Measurements from ENCODE around the gene HSFX3.
A peak's percentile ranks its signal among the peaks of the same experiment; 100 is the strongest.
"Not testable (repeated sequence)": the region's sequence is repeated elsewhere in the genome, so short reads cannot be mapped to it uniquely, and the experiment has no call there.

The HSFX3 gene

DNA sequence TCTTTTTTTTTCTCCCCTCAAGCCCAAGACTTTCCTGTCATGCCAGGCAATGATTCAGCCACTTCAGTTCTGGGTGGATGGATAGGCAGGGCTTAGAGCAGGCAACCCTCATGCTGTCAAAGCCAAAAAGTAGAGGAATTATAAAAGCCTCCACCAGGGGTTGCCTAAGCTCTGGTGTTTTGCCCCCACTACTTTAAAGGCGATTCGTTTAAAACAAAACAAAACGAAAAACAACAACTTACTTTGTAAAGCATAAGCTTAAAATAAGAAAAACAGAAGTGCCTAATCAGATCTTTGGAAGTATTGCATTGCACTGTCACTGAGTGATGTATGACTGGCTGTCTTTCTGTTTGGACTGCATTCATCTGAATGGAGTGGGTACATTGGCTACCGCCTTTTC is 39.3 kb downstream of the HSFX3 start:
- no peaks in the 10 kb centered on the region for H3K9me3 ChIP-seq (ENCODE audit: control insufficient read depth, low read length)
- no peak overlapping the region for H3K9ac ChIP-seq (ENCODE audit: low read length)
- H3K27me3 ChIP-seq (ENCODE audit: control insufficient read depth, insufficient read depth, low read length), result peaks cover 12% of the 10 kb centered on the region
- H3K36me3 ChIP-seq (ENCODE audit: control insufficient read depth, insufficient read depth, low read length), result no peaks in the 10 kb centered on the region
- H3K4me1 ChIP-seq (ENCODE audit: control insufficient read depth, insufficient read depth, low read length), result peaks cover 3% of the 10 kb centered on the region
- no peak overlapping the region for H3K4me3 ChIP-seq (ENCODE audit: low read length)

DNA sequence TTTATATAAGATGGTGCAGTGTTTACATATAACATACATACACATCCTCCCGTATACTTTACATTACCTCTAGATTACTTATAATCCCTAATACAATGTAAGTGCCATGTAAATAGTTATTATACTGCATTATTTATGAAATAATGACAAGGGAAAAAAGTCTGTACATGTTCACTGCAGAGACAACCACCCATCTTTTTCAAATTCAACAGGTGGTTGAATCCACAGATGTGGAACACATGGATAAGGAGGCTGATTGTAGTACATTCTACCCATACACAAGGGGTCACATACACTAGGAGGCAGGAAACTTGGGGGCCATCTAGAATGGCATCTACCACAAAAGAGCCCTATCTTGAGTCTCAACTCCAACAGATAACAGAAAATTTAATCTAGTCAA is 41.3 kb downstream of the HSFX3 start:
- H3K4me1 ChIP-seq (ENCODE audit: control insufficient read depth, insufficient read depth, low read length), result peaks cover 11% of the 10 kb centered on the region
- no peaks in the 10 kb centered on the region for H3K36me3 ChIP-seq (ENCODE audit: control insufficient read depth, insufficient read depth, low read length)
- H3K4me3 ChIP-seq (ENCODE audit: low read length), result no peak overlapping the region
- no peaks in the 10 kb centered on the region for H3K9me3 ChIP-seq (ENCODE audit: control insufficient read depth, low read length)
- H3K27me3 ChIP-seq (ENCODE audit: control insufficient read depth, insufficient read depth, low read length), result peaks cover 12% of the 10 kb centered on the region
- no peak overlapping the region for H3K9ac ChIP-seq (ENCODE audit: low read length)

DNA sequence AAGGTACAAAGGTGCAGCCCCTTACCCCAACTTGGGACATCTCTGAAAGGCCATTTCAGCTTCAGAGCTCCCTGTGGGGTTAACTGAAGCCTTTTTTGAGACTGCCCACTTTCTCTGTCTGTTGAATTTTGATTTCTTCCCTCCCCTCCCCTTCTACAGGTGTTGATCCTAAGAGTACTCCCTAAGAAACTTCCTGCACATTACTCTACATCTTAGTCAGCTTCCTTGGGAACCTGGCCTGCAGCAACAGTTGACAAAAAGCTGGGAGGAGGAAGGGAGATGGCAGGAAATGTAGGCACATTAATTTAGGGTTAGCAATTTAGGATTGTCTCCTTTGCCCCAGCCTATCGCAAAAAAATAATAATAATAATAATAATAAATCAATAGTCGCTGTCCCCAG is 43.4 kb downstream of the HSFX3 start:
- Histone ChIP-seq H3K9me3 (ENCODE audit: control insufficient read depth, low read length) (no peaks in the 10 kb centered on the region), H3K36me3 (ENCODE audit: control insufficient read depth, insufficient read depth, low read length) (no peaks in the 10 kb centered on the region), H3K4me1 (ENCODE audit: control insufficient read depth, insufficient read depth, low read length) (peaks cover 11% of the 10 kb centered on the region), H3K4me3 (ENCODE audit: low read length) (no peak overlapping the region), H3K9ac (ENCODE audit: low read length) (no peak overlapping the region), H3K27me3 (ENCODE audit: control insufficient read depth, insufficient read depth, low read length) (peaks cover 12% of the 10 kb centered on the region)

DNA sequence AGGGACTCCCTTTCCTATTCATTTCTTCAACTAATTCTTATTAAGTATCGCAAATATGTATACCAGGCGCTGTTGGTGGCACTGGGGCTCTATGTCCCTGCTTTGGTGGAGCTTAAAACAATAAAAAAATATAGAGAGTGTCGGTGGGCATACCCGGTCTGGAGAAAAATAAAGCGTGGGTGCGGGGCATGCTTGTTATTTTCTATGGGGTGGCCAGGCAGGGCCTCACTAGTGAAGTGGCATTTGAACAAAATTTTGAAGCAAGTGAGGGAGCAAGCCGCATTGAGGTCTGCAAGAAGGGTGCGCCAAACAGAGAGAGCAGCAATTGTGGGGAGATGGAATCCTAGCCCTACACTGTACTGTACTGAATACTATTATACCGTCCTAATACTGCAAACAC is 44.1 kb downstream of the HSFX3 start:
- no peaks in the 10 kb centered on the region for H3K9me3 ChIP-seq (ENCODE audit: control insufficient read depth, low read length)
- peak overlapping the region; percentile 84 for H3K9ac ChIP-seq (ENCODE audit: low read length)
- no peak overlapping the region for H3K4me3 ChIP-seq (ENCODE audit: low read length)
- peaks cover 12% of the 10 kb centered on the region for H3K27me3 ChIP-seq (ENCODE audit: control insufficient read depth, insufficient read depth, low read length)
- H3K4me1 ChIP-seq (ENCODE audit: control insufficient read depth, insufficient read depth, low read length), result peaks cover 11% of the 10 kb centered on the region
- no peaks in the 10 kb centered on the region for H3K36me3 ChIP-seq (ENCODE audit: control insufficient read depth, insufficient read depth, low read length)

DNA sequence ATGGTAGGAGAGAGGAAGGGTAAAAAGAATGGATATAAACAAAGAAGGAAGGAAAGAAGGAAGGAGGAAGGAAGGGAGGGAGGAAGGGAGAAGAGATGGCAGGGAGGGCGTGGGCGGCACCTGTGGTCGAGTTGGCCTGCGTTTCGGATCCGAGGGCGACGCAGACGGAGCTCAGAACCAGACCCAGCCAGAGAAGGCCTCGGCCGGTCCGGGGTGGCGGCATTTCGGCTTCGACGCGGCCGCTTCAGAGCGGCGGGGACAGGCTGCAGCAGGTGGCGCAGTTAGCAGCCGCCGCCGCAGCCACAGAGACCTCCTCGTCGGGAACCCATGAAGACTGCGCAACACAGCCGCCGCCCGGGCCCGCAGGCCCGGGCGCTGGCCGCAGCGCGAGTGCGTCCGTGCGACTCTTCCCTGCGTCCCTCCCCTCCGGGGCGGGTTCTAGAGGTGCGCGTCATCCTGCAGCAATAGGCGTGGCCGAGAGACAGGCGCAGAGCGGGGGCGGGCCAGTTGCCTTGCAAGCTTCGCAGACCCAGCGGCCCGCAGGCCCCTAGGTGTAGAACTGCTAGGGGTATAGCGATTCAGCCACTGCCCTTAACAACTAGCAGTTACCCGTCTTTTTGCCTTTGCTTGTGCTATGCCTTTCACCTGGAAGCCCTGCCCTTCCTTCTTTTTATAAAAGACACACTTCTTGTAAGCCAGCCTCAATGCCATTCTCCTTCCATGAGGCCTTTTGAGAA is 44.6 kb downstream of the HSFX3 start, which contains the start of gene IDS:
Gene IDS (minus strand): TSS at position 392 of the 737 bp plus-strand sequence. CDS start 169 bp downstream, at position 223.
- Histone ChIP-seq H3K4me3 (ENCODE audit: low read length) (peak within 1 kb of the TSS; percentile 19), H3K9me3 (ENCODE audit: control insufficient read depth, low read length) (no peaks in the 10 kb centered on the region), H3K9ac (ENCODE audit: low read length) (peak within 1 kb of the TSS; percentile 84), H3K4me1 (ENCODE audit: control insufficient read depth, insufficient read depth, low read length) (peaks cover 11% of the 10 kb centered on the region), H3K36me3 (ENCODE audit: control insufficient read depth, insufficient read depth, low read length) (no peaks in the 10 kb centered on the region), H3K27me3 (ENCODE audit: control insufficient read depth, insufficient read depth, low read length) (peaks cover 12% of the 10 kb centered on the region)

DNA sequence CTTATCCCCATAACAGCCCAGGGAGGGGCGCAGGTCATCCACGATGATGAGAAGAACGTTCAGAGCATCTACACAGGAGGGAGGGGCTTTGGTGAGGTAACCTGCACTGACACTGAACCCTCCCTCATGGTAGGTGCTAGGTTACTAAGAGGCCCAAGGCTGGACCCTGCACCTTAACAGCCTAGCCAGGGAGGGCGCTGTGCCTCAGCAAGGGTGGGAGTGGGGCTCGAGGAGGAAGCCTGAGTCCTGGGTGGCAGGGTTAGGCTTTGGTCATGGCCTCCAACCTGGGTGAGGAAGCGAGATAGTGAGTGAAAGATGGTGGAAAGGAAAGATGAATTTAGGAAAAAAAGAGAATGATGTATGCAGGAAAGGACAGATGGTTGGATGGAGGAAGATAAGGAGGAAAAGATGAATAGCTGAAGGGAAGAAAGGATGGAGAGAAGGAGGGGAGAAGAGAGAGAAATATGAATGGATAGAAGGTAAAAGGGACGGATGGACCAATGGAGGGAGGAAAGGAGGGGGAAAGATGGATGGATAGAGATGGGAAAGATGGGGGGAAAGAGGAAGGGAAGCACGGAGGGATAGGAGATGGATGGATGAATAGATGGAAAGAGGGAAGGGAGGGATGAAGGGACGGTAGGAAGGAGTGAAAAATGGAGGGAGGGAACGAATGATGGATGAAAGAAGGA is 45.4 kb downstream of the HSFX3 start:
- Histone ChIP-seq H3K4me1 (ENCODE audit: control insufficient read depth, insufficient read depth, low read length) (peaks cover 11% of the 10 kb centered on the region), H3K27me3 (ENCODE audit: control insufficient read depth, insufficient read depth, low read length) (peaks cover 6% of the 10 kb centered on the region), H3K36me3 (ENCODE audit: control insufficient read depth, insufficient read depth, low read length) (no peaks in the 10 kb centered on the region), H3K9me3 (ENCODE audit: control insufficient read depth, low read length) (no peaks in the 10 kb centered on the region), H3K4me3 (ENCODE audit: low read length) (peak overlapping the region; percentile 19), H3K9ac (ENCODE audit: low read length) (peak overlapping the region; percentile 84)

DNA sequence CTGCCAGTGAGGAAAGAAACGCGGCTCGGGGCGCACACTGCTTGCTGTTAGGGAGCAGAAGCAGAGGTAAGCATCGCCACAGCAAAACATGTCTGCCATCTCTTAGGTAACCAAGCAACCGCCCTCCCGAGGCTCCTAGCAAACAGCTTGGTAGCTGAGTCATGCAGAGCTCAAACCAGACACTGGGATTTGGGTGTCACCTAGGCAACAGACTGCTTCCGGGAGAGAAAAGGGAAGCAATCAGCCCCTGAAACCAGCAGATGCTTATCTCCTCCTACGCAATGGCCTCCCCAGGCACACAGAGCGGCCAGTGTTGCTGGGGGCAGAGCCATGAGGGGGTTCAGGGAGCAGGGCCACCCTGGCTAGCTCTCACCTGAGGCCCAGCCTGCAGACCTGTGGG is 46.3 kb downstream of the HSFX3 start:
- H3K36me3 ChIP-seq (ENCODE audit: control insufficient read depth, insufficient read depth, low read length); H3K27me3 ChIP-seq (ENCODE audit: control insufficient read depth, insufficient read depth, low read length); H3K9me3 ChIP-seq (ENCODE audit: control insufficient read depth, low read length); H3K4me3 ChIP-seq (ENCODE audit: low read length); H3K9ac ChIP-seq (ENCODE audit: low read length): not testable (repeated sequence)
- peaks cover 11% of the 10 kb centered on the region for H3K4me1 ChIP-seq (ENCODE audit: control insufficient read depth, insufficient read depth, low read length)

DNA sequence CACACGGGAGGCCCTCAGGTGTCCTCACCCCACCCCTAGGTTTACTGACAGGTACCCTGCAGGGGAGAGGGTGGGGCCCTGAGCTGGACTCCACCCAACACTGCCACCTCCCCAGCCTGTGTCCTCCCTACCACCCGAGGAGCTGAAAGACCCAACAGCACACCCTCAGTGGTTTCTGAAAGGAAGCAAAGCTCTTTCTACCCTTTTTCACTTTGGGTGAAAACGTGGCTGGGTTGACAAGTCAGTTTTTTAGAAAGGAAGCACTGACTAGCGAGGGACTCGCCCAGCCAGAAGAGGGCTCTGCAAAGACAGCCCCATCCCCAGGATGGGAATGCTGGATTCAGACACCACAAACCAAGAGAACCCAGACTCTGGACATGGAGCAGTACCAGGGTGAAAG is 46.8 kb downstream of the HSFX3 start:
- H3K9ac ChIP-seq (ENCODE audit: low read length); H3K9me3 ChIP-seq (ENCODE audit: control insufficient read depth, low read length); H3K4me3 ChIP-seq (ENCODE audit: low read length); H3K27me3 ChIP-seq (ENCODE audit: control insufficient read depth, insufficient read depth, low read length); H3K36me3 ChIP-seq (ENCODE audit: control insufficient read depth, insufficient read depth, low read length): not testable (repeated sequence)
- H3K4me1 ChIP-seq (ENCODE audit: control insufficient read depth, insufficient read depth, low read length), result peaks cover 11% of the 10 kb centered on the region

DNA sequence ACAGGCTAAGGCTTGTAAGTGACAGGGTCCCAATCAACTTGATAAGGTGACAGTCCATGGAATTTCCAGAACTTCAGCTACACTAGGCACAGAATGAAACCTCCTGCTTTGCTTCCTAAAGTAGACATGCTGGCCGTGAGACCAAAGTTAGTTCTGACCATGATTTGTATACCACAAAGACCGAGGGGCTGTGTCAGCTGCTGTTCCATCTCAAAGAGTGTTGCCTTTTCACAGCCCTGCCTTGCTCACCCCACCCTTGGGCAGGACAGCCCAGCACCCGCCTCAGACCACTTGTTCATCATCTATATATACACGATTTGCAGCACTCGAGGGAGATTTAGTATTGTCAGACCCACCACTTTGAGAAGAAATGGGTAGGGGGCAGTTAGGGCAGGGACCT is 50.0 kb downstream of the HSFX3 start:
- H3K4me1 ChIP-seq (ENCODE audit: control insufficient read depth, insufficient read depth, low read length), result peaks cover 15% of the 10 kb centered on the region
- H3K4me3 ChIP-seq (ENCODE audit: low read length), result no peak overlapping the region
- H3K27me3 ChIP-seq (ENCODE audit: control insufficient read depth, insufficient read depth, low read length), result no peaks in the 10 kb centered on the region
- H3K36me3 ChIP-seq (ENCODE audit: control insufficient read depth, insufficient read depth, low read length), result no peaks in the 10 kb centered on the region
- H3K9me3 ChIP-seq (ENCODE audit: control insufficient read depth, low read length), result no peaks in the 10 kb centered on the region
- no peak overlapping the region for H3K9ac ChIP-seq (ENCODE audit: low read length)

DNA sequence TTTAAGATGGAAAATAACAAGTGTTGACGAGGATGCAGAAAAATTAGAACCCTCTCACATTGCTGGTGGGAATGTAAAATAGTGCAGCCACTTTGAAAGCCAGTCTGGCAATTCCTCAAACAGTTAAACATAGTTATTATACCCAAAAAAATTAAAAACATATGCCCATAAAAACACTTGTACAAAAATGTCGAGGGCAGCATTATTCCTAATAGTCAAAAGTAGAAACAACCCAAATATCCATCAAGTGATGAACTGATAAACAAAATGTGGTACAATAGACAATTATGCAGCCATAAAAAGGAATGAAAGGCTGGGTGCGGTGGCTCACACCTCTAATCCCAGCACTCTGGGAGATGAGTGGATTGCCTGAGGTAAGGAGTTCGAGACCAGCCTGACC is 51.0 kb downstream of the HSFX3 start:
- Histone ChIP-seq H3K4me3 (ENCODE audit: low read length) (no peak overlapping the region), H3K9me3 (ENCODE audit: control insufficient read depth, low read length) (no peaks in the 10 kb centered on the region), H3K36me3 (ENCODE audit: control insufficient read depth, insufficient read depth, low read length) (no peaks in the 10 kb centered on the region), H3K27me3 (ENCODE audit: control insufficient read depth, insufficient read depth, low read length) (no peaks in the 10 kb centered on the region), H3K9ac (ENCODE audit: low read length) (no peak overlapping the region), H3K4me1 (ENCODE audit: control insufficient read depth, insufficient read depth, low read length) (peaks cover 18% of the 10 kb centered on the region)
